HuH-7 (cell line): ENCODE measurements around the gene LRRTM3.

ENCODE experiments used
- DNase-seq: peaks from one replicate; pipeline ENCODE4 v3.0.0; 2011; ENCODE audit warnings: low spot score

The LRRTM3 gene

DNA sequence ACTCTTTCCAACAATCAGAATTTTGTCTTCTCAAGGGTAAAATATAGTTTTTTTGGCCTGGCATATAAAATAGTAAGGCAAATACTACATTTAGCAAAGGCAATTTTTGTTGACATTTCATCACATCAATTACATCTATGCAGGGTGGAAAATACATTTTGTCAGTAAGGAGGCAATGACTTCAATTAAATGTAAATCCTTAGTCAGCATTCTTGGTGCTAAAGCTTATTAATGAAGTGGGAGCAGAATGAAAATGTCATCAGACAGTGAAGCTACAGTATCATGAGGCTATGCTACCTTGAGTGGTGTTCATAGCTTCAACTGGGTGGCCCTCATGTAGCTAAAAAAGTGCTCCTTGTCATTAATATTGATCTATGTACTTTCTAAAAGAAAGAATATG is 8.9 kb downstream of the LRRTM3 start:
- no peak for DNase-seq

DNA sequence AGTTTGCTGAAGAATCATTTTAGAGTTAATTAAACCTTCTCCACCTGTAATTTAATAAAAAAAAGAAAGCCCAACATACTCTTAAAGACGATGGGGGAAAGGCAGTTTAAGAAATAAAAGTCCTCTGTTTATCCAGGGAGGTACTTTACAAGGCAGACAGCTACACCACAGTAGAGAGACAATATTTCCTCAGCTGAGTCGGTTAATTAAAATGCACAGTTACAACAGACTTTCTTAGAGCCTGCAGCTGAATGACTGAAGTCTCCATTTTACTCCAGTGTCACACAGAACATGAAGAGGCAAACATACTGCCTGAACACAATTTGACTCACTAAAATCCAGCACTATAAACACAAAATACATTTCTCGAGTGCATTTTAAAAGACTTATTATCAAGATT is 15.1 kb downstream of the LRRTM3 start:
- DNase-seq: no peak

DNA sequence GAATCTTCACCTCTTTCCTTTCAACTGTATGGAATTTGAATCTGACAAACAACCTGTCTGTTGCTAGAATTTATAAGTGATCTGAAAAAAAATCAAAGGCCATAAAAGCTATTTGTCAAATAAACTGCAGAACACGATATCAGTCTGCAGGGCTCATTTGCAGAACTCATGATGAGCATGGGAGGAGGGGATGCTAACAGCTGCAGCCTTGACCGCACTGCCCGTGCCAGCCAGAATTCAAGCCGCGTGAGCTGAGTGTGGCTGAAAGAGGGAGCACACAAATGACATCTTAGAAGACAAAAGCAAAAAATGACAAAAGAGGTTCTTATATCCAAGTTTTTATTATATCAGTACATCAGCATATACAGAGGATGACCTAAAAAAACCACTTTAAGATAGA is 15.7 kb downstream of the LRRTM3 start:
- DNase-seq: no peak

DNA sequence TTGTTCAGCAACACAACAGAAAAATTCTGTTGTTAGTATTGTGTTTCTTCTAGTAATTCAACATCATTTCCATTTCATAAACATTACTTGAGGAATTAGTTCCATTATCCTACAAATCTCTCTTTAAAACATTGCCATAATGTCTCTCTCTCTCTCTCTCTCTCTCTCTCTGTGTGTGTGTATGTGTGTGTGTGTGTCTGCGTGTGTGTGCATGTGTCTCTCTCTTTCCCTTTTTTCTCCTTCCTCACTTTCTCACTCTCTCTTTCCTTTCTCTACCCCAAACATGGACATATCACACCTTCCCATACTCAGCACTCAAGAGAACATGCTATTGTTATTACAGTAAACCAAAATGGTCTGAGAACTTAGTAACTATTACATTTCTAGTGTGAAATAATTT is 16.6 kb downstream of the LRRTM3 start:
- no peak for DNase-seq

DNA sequence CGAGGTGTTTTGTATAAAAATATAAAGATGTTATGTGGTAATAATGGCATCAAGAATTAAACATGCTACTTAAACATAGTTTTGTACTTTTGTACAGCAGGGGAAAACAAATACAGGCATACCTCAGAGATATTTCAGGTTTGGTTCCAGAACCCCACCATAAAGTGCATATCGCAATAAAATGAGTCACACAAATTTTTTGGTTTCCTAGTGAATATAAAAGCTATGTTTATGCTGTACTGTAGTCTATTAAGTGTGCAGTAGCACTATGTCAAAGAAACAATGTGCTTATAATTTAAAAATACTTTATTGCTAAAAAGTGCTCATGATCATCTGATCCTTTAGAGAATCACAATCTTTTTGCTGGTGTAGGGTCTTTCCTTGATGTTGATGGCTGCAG is 17.8 kb downstream of the LRRTM3 start:
- DNase-seq: no peak

DNA sequence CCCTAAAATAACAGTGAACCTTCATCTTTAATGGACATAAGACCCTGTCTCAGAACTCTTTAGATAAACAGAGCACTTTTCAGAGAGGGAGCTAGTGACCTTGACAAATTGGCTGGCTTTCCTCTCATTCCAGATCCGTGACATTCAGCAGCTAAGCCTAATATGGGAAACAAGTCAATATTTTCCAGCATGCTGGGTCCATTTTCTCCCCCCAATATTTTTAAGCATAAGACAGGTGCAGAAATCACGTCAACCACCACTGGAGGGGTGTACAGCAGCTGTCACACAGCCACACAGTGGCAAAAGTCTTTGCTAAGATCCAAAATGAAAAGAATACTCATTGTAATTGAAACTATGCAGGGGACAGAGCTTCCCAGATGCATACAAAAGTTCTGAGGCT is 26.1 kb downstream of the LRRTM3 start:
- DNase-seq: no peak

DNA sequence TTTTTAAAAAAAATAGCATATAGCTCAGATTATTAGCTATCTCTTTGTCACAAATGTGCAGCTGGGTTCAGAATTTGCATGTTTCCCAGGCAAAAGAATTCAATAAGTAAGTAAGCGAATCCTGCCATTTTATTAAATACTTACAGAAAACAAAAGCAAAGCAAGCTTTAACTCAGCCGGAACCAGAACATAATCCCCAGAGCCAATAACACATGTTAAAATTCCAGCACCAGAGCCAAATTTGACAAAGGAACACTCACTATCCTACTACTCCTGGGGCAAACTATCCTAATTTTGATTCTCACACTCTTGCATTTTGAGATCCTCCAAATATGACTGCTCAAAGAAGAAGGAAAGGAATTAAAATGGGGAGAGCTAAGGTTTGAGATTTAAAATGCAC is 32.6 kb downstream of the LRRTM3 start:
- no peak for DNase-seq

DNA sequence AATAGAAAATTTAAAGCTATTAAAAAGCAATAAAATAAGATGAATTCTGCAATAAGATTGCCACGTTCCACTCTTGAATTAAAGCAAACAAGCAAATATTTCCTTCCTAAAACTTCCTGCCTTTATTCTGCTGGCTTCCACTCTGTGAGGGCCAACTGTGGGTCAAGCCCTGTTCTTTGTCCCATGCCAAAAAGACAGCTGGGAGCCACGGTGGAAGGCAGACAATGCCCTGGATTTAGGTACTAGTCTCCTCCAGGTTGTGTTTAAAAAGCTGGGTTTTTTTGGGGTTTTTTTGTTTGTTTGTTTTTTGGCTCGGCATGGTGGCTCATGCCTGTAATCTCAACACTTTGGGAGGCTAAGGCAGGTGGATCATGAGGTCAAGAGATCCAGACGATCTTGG is 39.1 kb downstream of the LRRTM3 start:
- no peak for DNase-seq

DNA sequence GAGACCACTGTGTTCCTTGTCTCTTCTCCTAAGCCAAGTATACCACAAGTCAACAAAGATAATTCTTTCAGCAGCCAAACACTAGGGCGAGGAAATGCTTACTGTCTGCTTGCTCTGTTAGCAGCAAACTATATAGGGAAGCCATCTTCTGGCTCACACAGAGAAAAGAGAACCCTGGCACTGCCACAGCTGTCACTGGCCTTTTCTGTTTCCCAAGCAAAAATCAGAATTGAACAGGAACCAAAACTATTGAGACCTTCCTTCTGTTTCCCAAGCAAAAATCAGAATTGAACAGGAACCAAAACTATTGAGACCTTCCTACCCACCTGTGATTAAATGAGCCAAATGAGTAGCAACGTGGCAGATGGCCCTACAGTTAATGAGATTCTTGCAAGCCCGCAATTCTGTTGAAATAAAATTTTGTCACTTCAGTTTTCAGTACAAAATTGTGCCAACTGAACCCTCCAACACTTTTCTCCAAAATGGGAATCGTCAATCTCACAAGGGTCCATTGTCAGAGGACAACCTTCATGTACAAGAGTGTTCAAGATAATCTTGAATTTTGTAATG is 54.5 kb downstream of the LRRTM3 start:
- no peak for DNase-seq

DNA sequence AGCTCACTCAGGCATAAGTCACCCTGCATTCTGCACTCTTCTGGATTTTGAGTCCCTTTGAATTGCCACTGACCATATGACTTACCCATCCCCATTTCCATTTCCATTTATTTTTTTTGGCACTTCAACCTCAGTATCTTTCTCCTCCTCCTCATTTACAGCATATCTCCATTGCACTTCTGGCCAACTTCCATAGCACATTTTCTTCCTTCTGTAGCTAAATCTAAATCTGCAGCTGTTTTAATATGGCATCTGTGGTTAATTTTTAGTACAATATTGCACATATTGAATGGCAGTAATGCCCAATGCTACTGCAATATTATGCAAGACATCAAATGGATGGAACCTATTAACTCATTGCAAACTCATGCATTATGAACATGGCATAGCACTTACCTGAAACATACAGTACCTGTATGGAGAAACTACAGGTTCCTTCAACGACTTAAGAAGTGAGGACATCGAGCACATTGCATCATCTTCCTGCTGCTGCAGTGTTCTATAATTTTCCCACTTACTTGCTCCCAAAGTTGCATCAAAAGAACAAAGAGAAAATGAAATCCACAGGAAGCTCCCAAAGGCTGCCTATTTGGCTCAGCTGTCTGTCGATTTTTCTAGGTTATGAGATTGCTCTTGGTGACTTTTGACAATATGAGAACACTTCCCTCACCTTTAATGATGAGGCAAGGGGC is 55.7 kb downstream of the LRRTM3 start:
- DNase-seq: no peak

DNA sequence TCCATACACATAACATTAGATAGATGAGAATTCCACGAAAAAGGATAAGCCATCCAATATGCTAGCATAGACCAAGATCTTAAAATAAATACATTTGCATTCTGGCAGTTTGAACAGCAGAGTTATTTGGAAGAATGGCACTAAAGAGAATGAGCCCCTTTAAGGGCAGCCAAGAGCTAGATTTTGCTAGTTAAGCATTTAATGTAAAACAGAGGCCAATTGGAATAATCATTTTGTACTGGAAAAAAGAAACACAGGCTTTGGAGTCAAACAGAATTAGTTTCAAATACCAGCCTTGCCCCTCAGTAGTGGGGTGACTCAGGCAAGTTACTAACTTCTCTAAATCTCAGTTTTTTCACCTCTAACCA is 56.2 kb downstream of the LRRTM3 start:
- no peak for DNase-seq

DNA sequence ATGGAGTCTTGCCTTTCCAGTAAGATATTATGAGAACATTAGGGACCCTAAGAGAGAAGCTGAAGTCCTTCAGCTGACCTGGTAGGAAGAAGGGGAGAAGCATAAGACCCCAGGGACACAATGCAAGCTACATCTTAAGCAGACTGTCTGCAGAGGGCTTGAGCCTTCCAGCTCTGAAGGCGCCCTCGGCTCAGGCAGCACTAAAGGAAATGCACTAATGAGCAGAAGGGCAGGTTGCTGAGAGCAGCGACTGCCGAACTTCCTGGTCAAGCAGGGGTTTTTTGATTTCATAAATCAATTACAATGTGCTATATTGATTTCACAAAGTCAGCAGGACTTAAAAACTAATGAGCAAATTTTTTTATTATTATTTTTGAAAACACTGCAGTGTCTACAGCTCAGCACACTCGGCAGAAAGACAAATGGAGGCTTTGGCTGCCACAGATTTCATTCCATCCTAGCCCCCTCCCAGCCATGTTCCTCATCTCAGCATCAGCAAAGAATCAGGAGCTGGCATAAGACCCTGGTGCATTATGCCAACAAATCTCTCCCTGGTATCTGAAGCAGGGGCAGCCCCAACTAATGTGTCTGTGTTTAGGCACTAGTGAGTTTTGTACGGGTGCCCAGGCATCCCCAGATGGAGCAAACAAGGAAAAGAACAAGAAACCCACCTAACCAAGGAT is 57.1 kb downstream of the LRRTM3 start:
- DNase-seq: no peak

DNA sequence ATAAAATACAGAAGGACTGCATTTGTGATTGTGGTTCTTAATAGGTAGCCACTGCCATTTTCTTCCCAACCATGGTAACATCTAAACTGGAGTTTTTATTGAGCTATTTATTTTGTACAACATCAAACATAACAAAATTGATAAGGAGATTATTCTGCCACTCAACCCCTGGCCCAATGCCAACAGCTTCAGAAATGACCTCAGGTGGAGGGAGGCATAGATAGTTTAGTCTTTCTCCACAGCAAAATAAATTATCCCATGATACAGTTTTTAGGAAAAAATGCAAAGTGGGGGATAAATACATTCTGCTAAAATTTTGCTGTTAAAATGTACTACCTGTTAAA is 57.6 kb downstream of the LRRTM3 start:
- DNase-seq: no peak

DNA sequence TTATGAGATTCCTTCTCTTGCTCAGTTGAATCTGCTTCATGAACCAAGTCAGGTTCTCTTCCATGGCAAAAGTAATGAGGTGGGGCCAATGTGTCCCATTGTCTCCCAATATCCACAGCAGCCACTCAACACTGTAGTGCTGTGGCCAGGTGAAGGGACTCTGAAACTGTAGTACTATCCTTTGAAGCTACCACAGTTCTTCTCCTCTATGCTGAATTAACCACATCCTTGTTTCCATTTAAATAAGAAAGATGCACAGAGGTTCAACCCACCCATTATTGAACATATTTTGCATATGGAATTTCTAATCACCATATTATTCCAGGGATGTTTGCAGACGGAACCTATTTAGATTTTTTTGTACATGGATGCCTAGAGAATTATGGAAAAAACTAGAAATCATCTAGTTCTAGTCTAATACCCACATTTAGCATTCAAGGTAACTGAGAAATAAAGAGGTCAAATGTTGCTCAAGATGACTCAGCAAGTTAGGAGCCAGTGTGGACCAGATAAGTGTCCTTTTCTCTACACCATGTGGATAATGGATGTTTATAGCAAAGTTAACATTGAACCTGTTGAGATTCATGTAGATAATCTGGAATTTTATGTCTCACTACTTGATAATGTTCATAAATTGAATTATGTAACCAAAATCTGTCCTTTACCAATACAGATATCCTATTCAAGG is 64.5 kb downstream of the LRRTM3 start:
- DNase-seq: no peak

DNA sequence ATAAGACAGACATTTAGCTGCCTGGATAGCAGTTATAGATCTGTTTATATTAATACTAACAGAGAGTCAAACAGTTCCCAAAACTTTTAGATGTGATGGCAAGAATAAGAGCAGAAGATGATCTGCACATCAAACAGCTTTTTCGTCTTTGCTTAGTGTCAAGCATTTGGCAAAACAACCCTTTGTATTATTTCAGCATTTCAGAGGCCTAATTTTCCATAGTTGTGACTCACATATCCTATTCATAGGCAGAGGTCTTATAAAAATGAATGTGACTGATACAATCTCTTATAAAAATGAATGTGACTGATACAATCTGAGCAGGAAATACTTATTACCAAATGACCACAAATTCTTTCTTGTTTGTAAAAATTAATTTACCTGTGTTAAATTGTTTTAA is 71.2 kb downstream of the LRRTM3 start:
- no peak for DNase-seq

DNA sequence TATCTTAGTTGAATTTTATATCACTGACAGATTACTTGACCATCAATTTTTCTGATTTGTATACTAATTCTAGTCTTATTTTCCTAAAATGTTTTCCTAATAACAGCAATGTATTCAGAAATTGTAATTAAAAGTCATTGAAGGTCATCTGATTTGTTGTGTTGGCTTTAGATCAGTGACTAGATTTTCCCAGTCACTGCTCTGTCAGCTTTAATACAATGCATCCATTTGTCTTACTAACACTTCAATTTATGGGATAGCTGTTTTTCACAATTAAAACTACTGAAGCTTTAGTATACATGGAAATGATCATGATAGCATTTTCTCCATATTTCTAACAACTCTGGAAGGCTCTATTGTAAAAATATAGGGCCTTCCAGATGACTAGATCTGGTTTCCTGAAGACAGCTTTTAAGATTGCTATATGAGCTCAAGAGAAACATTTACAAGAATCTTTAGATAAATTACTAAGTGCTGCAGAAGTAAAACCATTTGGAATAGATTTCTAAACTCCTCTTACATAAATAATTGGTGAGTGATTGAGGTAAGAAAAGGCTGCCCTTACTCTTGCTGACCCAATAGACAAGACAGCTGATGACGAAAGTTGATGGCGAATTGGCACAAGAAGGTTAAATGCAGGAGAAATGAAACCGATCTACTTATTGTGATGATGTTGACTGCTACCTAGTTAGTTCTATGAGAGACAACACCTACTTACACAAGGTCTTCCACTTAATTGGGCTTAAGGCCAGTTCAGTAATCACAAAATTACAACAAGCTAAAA is 74.1 kb downstream of the LRRTM3 start:
- no peak for DNase-seq

DNA sequence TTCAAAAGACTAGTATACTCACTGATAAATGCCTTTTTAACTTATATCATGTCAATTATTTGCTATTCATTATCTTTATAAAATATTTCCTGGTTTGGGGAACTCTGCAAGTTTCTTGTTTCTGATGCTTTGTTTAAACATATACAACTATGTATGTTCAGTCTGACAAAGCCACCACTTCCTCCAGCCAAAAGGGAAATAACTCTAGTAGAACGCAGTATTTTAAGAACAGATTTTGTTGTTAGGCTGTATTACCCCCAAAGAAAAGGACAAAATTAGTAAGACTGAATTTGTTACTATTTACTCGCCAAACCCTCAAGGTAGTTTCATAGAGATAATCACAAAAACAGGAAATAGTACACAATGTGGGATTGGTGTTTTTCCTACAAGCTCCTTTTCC is 78.9 kb downstream of the LRRTM3 start:
- no peak for DNase-seq

DNA sequence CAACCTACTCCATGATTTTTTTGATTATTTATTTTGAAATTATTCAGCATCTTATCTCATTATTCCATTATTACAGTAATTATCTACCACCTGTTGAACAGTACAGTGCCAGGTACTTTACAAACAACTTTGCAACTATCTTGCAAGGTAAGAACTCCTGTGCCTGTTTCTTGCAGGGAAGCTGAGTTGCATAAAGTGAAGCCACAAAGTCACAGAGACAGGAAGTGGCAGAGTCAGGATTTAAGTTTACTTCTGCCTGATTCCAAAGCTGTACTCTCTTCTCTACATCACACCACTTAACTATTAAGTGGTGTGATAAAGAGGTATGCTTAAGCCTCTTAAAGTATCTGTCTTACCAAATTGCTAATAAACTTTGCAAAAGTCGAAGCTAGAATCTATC is 80.1 kb downstream of the LRRTM3 start:
- DNase-seq: no peak

DNA sequence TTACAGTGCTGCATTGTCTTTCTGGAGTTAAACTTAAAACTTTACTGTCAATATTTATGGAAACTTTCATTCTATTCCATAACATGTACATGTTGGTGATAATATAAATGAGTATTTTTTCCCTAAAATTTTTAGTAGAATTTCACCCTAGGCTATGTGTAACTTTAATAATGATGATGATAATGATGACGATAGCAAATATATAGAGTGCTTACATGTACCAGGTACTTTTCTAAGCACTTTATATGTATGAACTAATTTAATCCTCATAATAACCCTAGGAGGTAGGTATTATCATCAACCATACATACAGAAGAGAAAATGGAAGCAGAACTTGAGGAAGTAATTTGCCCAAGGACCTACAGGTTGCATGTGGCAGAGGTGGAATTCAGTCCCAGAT is 85.6 kb downstream of the LRRTM3 start:
- no peak for DNase-seq

DNA sequence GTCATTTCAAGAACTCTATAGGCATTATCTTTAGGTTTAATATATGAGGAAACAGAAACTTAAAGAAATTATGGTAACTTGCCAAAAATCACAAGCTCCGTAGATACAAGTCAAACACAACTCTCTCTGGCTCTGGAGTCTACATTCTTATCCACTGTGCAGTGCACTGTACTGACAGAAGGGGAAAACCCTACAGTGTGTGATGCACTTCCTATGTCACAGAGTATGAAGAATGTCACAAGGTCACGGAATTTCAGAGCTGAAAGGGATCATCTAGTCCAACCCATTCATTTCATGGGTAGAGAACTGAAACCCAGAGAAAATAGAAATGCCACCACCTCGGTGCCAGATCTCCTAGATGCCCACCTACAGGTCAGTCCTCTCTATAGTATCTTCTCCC is 86.1 kb downstream of the LRRTM3 start:
- DNase-seq: no peak

DNA sequence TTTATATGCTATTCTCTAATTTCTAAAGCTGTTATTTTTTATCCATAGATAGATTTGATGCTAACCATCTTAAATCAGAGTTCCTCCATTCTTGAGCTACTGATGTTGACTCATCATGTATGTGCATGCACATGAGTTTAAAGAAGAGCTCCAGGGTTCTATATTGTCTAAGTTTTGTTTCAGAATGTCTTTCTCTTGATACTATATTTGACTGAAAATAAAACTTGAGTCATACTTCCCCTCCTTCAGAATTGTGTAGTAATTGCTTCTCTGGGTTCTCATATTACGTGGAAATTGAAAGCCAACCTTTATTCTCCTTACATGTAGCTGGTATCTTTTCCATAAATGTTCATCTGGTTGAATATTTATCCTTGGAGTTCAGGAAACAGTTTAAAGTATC is 89.4 kb downstream of the LRRTM3 start:
- no peak for DNase-seq

DNA sequence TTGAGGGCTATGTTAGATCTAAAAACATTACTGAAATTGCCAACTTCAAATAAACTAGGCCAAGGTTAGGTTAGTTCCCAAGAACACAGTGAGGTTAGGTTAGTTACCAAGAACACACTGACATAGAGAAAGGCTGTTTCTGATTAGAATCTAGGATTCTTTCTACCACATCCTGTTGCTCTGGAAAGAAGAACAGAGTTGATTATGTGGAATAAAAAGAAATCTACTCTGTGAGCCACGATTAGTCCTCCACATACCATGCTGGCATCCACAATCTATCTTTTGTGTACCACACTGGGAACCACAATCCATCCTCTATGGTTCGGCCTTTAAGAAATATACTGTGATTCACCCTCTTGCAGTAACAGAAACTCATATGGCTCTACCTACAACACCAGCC is 91.4 kb downstream of the LRRTM3 start:
- DNase-seq: no peak

DNA sequence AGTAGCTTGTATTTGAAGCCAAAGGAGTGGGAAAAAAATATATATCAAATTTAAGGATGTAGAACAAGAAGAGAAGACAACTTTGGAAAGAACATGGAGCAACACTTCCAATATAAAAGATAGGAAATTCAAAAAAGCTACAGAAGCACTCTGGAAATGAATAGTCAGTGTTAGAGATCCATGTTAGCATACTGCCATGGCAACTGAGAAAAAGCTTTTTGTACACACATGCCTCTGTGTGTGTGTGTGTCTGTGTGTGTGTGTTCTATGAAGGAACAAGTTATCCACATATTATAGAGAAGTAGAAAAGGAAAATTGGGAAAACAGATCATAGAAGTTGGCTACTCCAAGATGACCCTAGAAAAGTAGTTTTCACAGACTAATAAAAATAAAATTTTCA is 96.3 kb downstream of the LRRTM3 start:
- DNase-seq: no peak
